AG10803 (cell line): ENCODE data around the gene ZNF148.

Source experiments
- DNase-seq: peaks from one replicate; pipeline ENCODE4 v3.0.0; 2010; ENCODE audit warnings: low read depth
- H3K4me3 ChIP-seq: 2 replicates; pipeline ENCODE4 v1.5.1; 2011; ENCODE audit warnings: mild to moderate bottlenecking, low read length, control low read depth
- TF ChIP-seq, protein P1 (sequence below): conservative IDR thresholded peaks from 2 replicates; pipeline ENCODE4 v1.5.1; 2011; ENCODE audit warnings: mild to moderate bottlenecking, low read length, control low read depth, inconsistent platforms

ZNF148 gene

DNA sequence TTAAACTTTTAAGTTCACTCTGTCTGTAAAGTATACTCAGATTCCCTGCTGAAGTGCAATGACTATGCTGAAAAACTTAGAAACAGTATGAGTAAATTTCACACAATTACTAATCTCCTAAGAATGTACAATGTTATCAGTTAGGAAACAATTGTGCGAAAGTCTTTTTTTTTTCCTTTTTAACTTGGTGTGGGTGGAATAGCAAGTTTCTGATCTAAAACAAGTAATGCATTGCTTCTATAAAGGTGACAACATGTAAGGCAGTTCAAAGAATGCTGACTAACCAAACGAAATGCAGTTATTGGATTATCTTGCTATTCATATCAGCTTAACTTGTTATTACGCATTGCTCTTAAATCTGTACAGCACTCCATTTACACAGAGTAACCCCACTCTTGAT, 143.2 kb downstream of the ZNF148 start:
- peak; percentile 69 for DNase-seq
- no peak overlapping the region for H3K4me3 ChIP-seq
- TF ChIP-seq, protein P1, sequence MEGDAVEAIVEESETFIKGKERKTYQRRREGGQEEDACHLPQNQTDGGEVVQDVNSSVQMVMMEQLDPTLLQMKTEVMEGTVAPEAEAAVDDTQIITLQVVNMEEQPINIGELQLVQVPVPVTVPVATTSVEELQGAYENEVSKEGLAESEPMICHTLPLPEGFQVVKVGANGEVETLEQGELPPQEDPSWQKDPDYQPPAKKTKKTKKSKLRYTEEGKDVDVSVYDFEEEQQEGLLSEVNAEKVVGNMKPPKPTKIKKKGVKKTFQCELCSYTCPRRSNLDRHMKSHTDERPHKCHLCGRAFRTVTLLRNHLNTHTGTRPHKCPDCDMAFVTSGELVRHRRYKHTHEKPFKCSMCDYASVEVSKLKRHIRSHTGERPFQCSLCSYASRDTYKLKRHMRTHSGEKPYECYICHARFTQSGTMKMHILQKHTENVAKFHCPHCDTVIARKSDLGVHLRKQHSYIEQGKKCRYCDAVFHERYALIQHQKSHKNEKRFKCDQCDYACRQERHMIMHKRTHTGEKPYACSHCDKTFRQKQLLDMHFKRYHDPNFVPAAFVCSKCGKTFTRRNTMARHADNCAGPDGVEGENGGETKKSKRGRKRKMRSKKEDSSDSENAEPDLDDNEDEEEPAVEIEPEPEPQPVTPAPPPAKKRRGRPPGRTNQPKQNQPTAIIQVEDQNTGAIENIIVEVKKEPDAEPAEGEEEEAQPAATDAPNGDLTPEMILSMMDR = no peak

DNA sequence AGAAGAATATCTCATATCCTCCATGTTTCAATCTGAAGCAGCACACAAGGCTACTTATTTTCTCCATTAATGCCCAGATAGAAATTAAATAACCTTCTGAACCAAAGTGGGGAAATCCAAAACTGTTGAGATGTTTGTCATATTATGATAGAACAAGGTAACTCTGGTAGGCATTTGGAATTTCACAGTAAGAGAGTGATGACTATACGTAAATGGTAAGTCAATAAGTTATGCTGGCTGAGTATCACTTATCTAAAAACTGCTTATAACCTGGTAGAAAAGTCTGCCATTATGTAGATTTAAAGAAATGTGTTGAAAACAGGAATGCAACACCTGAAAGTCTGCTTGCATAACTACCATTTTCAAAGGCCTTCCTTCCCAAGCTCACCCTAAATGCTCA, 145.4 kb downstream of the ZNF148 start:
- no peak for DNase-seq
- TF ChIP-seq, protein P1 = no peak

DNA sequence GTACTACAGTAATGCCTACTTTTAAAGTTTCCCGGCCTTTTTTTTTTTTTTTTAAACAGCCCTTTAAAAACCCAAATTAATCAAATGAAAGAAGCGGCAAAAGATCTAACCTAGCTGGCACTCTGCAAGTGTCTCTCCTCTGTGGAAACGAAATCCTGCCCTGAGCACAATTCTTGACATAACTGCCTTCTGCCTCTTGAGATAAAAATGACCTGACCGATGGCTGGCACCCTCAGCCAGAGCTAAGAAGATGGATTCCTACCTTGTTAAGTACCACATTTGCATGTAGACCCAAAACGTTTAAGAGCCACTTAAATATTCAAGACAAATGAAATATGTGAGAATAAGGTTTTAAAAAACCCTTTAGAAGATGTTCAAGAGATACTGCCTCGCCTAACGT, 146.0 kb downstream of the ZNF148 start:
- DNase-seq = no peak
- TF ChIP-seq, protein P1 = no peak
- no peak overlapping the region for H3K4me3 ChIP-seq

More for the DNA sequence above, 145.4 kb downstream of the ZNF148 start:
- no peak overlapping the region for H3K4me3 ChIP-seq

DNA sequence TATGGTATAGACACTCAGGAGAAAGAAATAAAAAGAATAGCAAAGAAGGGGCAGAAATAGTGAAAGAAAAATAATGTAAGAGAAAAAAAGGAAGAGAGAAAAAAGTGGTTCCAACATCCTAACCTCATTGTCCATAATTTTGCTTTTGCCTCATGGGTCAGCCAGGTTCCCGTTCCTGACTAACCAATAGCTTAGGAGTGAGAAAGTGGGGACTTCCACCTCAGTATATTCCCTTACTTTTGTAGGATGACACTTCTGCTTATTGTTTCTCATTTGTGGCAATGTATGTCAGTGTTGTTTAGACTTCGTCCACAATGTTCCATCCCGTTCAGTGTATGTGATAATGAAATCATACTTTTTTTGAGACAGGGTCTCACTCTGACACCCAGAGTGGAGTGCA, 153.3 kb downstream of the ZNF148 start:
- TF ChIP-seq, protein P1 = no peak
- H3K4me3 ChIP-seq = no peak overlapping the region
- no peak for DNase-seq

DNA sequence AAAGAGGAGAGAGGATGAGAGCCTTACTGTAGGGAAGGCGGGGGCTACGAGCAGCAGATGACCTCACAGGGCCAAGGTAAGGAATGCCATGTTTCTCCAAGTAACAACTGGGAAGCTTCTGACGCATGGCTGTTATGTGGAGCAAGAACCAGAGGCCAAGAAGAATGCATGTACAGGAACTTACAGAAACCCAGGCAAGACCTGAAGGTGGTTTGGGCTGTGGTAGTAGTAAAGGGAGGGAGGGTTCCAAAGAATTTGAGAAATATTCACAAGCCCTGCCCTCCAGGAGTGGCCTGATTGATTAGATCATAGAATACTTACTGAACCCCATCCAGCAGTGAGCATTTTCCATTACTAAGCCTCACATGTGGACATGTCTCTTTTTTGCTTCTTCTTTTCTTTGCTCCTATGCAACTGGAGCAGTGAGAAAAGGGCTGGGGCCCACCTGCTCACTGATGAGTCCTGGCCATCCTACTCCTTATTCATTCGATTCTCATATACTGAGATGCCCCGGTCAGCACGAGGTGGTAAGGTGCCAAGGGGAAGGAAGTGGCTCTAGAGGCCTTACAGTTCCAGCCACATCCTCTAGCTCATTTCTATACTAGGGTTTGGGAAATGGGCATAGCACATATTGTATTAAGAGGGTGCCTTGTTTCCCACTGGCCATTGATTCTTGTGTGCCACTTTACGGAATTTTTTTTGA, 154.2 kb downstream of the ZNF148 start:
- TF ChIP-seq, protein P1 = no peak
- no peak overlapping the region for H3K4me3 ChIP-seq
- peak; percentile 78 for DNase-seq

DNA sequence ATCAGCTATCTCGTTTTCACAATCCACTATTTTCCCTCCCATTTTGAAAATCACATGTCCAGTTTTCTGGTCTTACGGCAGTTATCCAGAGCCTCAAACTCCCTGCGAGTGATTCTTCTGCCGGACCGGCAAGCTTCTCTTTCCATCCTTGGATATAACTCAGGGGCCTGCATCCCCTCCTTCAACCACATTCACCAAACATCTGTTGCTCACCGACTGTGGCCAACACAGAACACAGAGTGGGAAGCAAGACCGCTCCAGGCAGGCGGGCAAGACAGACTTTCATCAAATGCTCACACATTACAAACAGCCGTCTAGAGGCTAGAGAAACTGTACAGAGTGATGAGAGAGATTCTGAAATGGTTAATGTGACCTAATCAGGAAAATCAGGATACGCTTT, 154.9 kb downstream of the ZNF148 start:
- TF ChIP-seq, protein P1 = no peak

DNA sequence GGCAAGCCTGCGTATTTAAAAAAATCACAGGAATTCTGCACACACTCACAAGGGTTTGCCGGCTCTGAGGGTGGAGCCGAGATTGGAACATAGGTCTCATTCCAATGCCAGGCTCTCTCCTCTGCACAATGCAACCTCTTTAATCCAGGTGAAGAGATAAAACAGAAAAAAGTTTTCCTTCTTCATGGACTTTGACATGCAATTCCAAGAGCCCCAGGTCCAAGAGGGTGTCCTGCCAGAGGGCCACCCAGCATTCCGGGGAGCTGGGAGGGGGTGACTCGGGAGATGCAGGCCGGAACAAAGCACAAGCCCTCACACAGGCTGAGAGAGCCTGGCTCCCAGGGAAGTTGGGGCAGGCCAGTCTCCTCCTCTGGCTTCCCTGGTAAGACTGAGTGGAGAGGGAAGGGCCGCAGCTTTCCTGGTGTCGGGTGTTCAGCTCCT, 155.8 kb downstream of the ZNF148 start:
- TF ChIP-seq, protein P1 = no peak
- no peak for DNase-seq

More for the DNA sequence above, 154.9 kb downstream of the ZNF148 start:
- no peak for DNase-seq
- no peak overlapping the region for H3K4me3 ChIP-seq

More for the DNA sequence above, 155.8 kb downstream of the ZNF148 start:
- H3K4me3 ChIP-seq = no peak overlapping the region
